HepG2 (cell line): ENCODE results near the gene TPRG1L. TPM values are rescaled to one million over a fixed set of nuclear protein-coding genes. Genes with fewer than 3 reads are reported as not detected.

Source experiments
- FOXA1 ChIP-seq, 2 experiments: fragments of 450-650 bp in 1 of 2; sonication (generic) in 1 of 2; formaldehyde crosslinking in 1 of 2; IDR thresholded peaks; 2 replicates each; pipeline versions ENCODE4 v1.4.0 to v1.6.1; 2016 to 2020; ENCODE audit warnings: missing genetic modification reagents in 1 of 2
- GABPB1 ChIP-seq: IDR thresholded peaks from 2 replicates; pipeline ENCODE4 v1.6.1; 2016; ENCODE audit warnings: mild to moderate bottlenecking, missing genetic modification reagents, moderate library complexity, missing compliant biosample characterization
- MAZ ChIP-seq, 2 experiments: sonication (generic) in 1 of 2; formaldehyde crosslinking in 1 of 2; IDR thresholded peaks; 2 replicates each; pipeline versions ENCODE4 v1.5.0 to v1.6.1; 2012 to 2020; ENCODE audit warnings: low read depth in 2 of 2, mild to moderate bottlenecking in 2 of 2, borderline replicate concordance in 1 of 2, improper control_type of control experiment in 1 of 2, low read length in 1 of 2, missing genetic modification reagents in 1 of 2, moderate library complexity in 1 of 2
- MTA3 ChIP-seq: sonication (generic); formaldehyde crosslinking; IDR thresholded peaks from 2 replicates; pipeline ENCODE4 v1.4.0; 2020; ENCODE audit warnings: missing genetic modification reagents
- MXD1 ChIP-seq: sonication (generic); formaldehyde crosslinking; IDR thresholded peaks from 2 replicates; pipeline ENCODE4 v1.4.0; 2020; ENCODE audit warnings: mild to moderate bottlenecking, missing genetic modification reagents
- NONO ChIP-seq, 2 experiments: fragments of 450-650 bp in 1 of 2; sonication (generic) in 1 of 2; formaldehyde crosslinking in 1 of 2; IDR thresholded peaks in 1 of 2; conservative IDR thresholded peaks in 1 of 2; 2 replicates each; pipeline versions ENCODE4 v1.6.1 to v1.8.0; 2017 to 2022; ENCODE audit warnings: mild to moderate bottlenecking in 1 of 2, missing genetic modification reagents in 1 of 2, moderate library complexity in 1 of 2
- NR2F1 ChIP-seq, 2 experiments: fragments of 450-650 bp in 1 of 2; formaldehyde crosslinking in 1 of 2; IDR thresholded peaks; 2 replicates each; pipeline versions ENCODE4 v1.5.0 to v1.6.1; 2016 to 2020; ENCODE audit warnings: mild to moderate bottlenecking in 1 of 2, missing compliant biosample characterization in 1 of 2, missing genetic modification reagents in 1 of 2, moderate library complexity in 1 of 2
- NR2F6 ChIP-seq, 2 experiments: IDR thresholded peaks; 2 replicates each; pipeline ENCODE4 v1.6.1; 2016; ENCODE audit warnings: antibody characterized with exemption in 1 of 2, mild to moderate bottlenecking in 1 of 2
- NRL ChIP-seq: sonication (generic); formaldehyde crosslinking; IDR thresholded peaks from 2 replicates; pipeline ENCODE4 v1.5.0; 2020; ENCODE audit warnings: missing genetic modification reagents, mild to moderate bottlenecking, moderate library complexity, borderline replicate concordance
- PAXIP1 ChIP-seq: sonication (generic); formaldehyde crosslinking; conservative IDR thresholded peaks from 2 replicates; pipeline ENCODE4 v1.4.0; 2020; ENCODE audit warnings: mild to moderate bottlenecking, missing genetic modification reagents, moderate library complexity
- TFE3 ChIP-seq: IDR thresholded peaks from 2 replicates; pipeline ENCODE4 v1.6.1; 2016
- TOPORS ChIP-seq: sonication (generic); formaldehyde crosslinking; IDR thresholded peaks from 2 replicates; pipeline ENCODE4 v1.8.0; 2023; ENCODE audit warnings: mild to moderate bottlenecking, missing genetic modification reagents
- ZBTB38 ChIP-seq: sonication (generic); formaldehyde crosslinking; IDR thresholded peaks from 2 replicates; pipeline ENCODE4 v1.5.1; 2020; ENCODE audit warnings: mild to moderate bottlenecking, missing genetic modification reagents
- ZMYM4 ChIP-seq: sonication (generic); formaldehyde crosslinking; IDR thresholded peaks from 2 replicates; pipeline ENCODE4 v1.8.1; 2023; ENCODE audit warnings: mild to moderate bottlenecking, missing genetic modification reagents
- ZNF276 ChIP-seq: sonication (generic); formaldehyde crosslinking; IDR thresholded peaks from 2 replicates; pipeline ENCODE4 v1.4.0; 2020; ENCODE audit warnings: mild to moderate bottlenecking, low read depth, missing genetic modification reagents
- ZNF441 ChIP-seq: sonication (generic); formaldehyde crosslinking; IDR thresholded peaks from 2 replicates; pipeline ENCODE4 v1.7.0; 2021; ENCODE audit warnings: missing genetic modification reagents, borderline replicate concordance
- ZNF644 ChIP-seq: IDR thresholded peaks from 2 replicates; pipeline ENCODE4 v1.6.1; 2016; ENCODE audit warnings: low read depth
- ZNF768 ChIP-seq: sonication (generic); formaldehyde crosslinking; IDR thresholded peaks from 2 replicates; pipeline ENCODE4 v1.4.0; 2020; ENCODE audit warnings: missing genetic modification reagents
- ZNF792 ChIP-seq: IDR thresholded peaks from 2 replicates; pipeline ENCODE4 v1.6.1; 2016
- ZNF83 ChIP-seq: sonication (generic); formaldehyde crosslinking; IDR thresholded peaks from 2 replicates; pipeline ENCODE4 v1.4.0; 2020; ENCODE audit warnings: missing genetic modification reagents, mild to moderate bottlenecking, borderline replicate concordance
- polyA plus RNA-seq, 8 experiments: library from polyadenylated mRNA; depleted of rRNA in 3 of 8; stranded (reverse) in 7 of 8; unstranded in 1 of 8; fragments of >200 nt; fragmentation: Illumina TruSeq in 4 of 8; extraction: Trizol in 4 of 8; gene quantifications; 2 replicates each; pipeline versions ENCODE4 v1.2.1 to v1.2.3, GENCODE V29; 2011 to 2016; ENCODE audit warnings: low read depth in 4 of 8, missing spikeins in 1 of 8, mixed read lengths in 1 of 8; ENCODE audit not compliant: insufficient read depth in 1 of 8
- total RNA-seq, 5 experiments: library from RNA; depleted of rRNA; stranded (reverse); fragments of >200 nt; fragmentation: Illumina TruSeq; extraction: Trizol; gene quantifications; 2 replicates each; pipeline ENCODE4 v1.2.3, GENCODE V29; 2016; ENCODE audit warnings: low read depth in 1 of 5

TPRG1L gene
- total and polyA plus RNA-seq, 2 of the 13 experiments (the other 11 are each of a cell fraction or from before 2014, with no cell fraction given), result 21.3 to 37.4 TPM

- peak; percentile 91 for TF ChIP-seq NRL (CRISPR knock-in tag)
- TF ChIP-seq MTA3 (CRISPR knock-in tag), result no peak
- no peak; the same call in 1 of the 2 replicates for TF ChIP-seq ZNF792 (CRISPR knock-in tag)
- TF ChIP-seq NONO (IDR thresholded peaks at IDR 0.05), result no peak
- TF ChIP-seq NONO (CRISPR knock-in tag; conservative IDR thresholded peaks at IDR 0.05), result peak; percentile 60; the same call in 1 of the 2 replicates
- peak; percentile 72 for TF ChIP-seq GABPB1 (CRISPR knock-in tag)
- TF ChIP-seq ZBTB38 (CRISPR knock-in tag), result peak; percentile 47
- peak; percentile 70; the same call in 1 of the 2 replicates for TF ChIP-seq MXD1 (CRISPR knock-in tag)
- peak; percentile 60; the same call in 1 of the 2 replicates for TF ChIP-seq PAXIP1 (CRISPR knock-in tag)
- peak; percentile 39; the same call in 1 of the 2 replicates for TF ChIP-seq TOPORS
- TF ChIP-seq TFE3 (CRISPR knock-in tag), result no peak
- no peak for TF ChIP-seq ZNF644 (CRISPR knock-in tag)
- no peak for TF ChIP-seq MAZ (IDR thresholded peaks at IDR 0.05; ENCODE audit: borderline replicate concordance, low read depth, low read length)
- TF ChIP-seq MAZ (CRISPR knock-in tag; IDR thresholded peaks at IDR 0.05; ENCODE audit: low read depth), result 0 out of 2 replicates have a peak, but pooled peaks have one; percentile 53
- TF ChIP-seq ZMYM4, result peak; percentile 12; the same call in 1 of the 2 replicates
- TF ChIP-seq ZNF83 (CRISPR knock-in tag), result 0 out of 2 replicates have a peak, but pooled peaks have one; percentile 49
- TF ChIP-seq ZNF276 (CRISPR knock-in tag), result peak; percentile 35; the same call in 1 of the 2 replicates
- TF ChIP-seq FOXA1 (IDR thresholded peaks at IDR 0.05), result no peak
- TF ChIP-seq FOXA1 (CRISPR knock-in tag; IDR thresholded peaks at IDR 0.05), result peak; percentile 52
- TF ChIP-seq NR2F1 (CRISPR knock-in tag; IDR thresholded peaks at IDR 0.05), result peak in 1 of 2 experiments; percentile 36; a peak in 1 of 4 replicates
- no peak for TF ChIP-seq NR2F6 (IDR thresholded peaks at IDR 0.05)
- TF ChIP-seq NR2F6 (CRISPR knock-in tag; IDR thresholded peaks at IDR 0.05), result peak; percentile 51; the same call in 1 of the 2 replicates
- 0 out of 2 replicates have a peak, but pooled peaks have one; percentile 55 for TF ChIP-seq ZNF441 (CRISPR knock-in tag)
- TF ChIP-seq ZNF768 (CRISPR knock-in tag), result peak; percentile 28; the same call in 1 of the 2 replicates
These were observed 514 bp downstream of the TPRG1L start (continued) for GRCh38 chr1:3625151-3625907.
